Cardiac septum (tissue), 1 donor: ENCODE results near the gene EML6. TPM values are rescaled to one million over a fixed set of nuclear protein-coding genes. Genes with fewer than 3 reads are reported as not detected.

Experiments
- DNase-seq: peaks from one replicate; pipeline ENCODE4 v3.0.0-alpha.2; 2020; ENCODE audit warnings: low spot score
- intact Hi-C: fragments of 100-400 bp; cut with DNase I; formaldehyde crosslinking; loops from one replicate; pipeline ENCODE4 v1.14.0; 2022
- total RNA-seq: library from RNA; stranded (reverse); fragmentation: NEBNext Ultra II Directional; extraction: Animal tissue kit (Norgen Biotek cat#: 25700); gene quantifications from one replicate; pipeline ENCODE4 v1.2.1, GENCODE V29; 2021
- donor health status: DM: no; HTN: no; CAD: no.

The EML6 gene
- total RNA-seq, 1 donor from 2014 or later, result 0.83 TPM

- intact Hi-C loops, result loop anchor here (5.0 kb wide), 1 partner anchor 280 kb away; no protein-coding TSS in a partner anchor
- DNase-seq, result no peak
Observed at GRCh38 chr2:54897420-54898310, 174.2 kb downstream of the EML6 start.

GRCh38 chr2:54898456-54899226 is 175.2 kb downstream of the EML6 start:
- intact Hi-C loops, result loop anchor here (5.0 kb wide), 1 partner anchor 279 kb away; no protein-coding TSS in a partner anchor
- DNase-seq, result no peak

- intact Hi-C loops, result loop anchor here (1.0 to 5.0 kb wide), 3 partner anchors 115 to 278 kb away; no protein-coding TSS in a partner anchor
- no peak for DNase-seq
Observed at GRCh38 chr2:54899576-54900200, 176.2 kb downstream of the EML6 start.

- intact Hi-C loops, result loop anchor here (5.0 kb wide), 1 partner anchor 266 kb away; no protein-coding TSS in a partner anchor
- DNase-seq, result no peak
Observed at GRCh38 chr2:54901224-54901986, 177.9 kb downstream of the EML6 start.

GRCh38 chr2:54902763-54903162 is 179.3 kb downstream of the EML6 start:
- intact Hi-C loops, result loop anchor here (5.0 kb wide), 1 partner anchor 265 kb away; no protein-coding TSS in a partner anchor
- no peak for DNase-seq

GRCh38 chr2:54903736-54904554 is 180.5 kb downstream of the EML6 start:
- DNase-seq, result no peak

GRCh38 chr2:54904836-54905235 is 181.4 kb downstream of the EML6 start:
- DNase-seq, result no peak
- intact Hi-C loops, result loop anchor here (5.0 kb wide), 1 partner anchor 262 kb away; no protein-coding TSS in a partner anchor

More at GRCh38 chr2:54903736-54904554, 180.5 kb downstream of the EML6 start:
- intact Hi-C loops, result loop anchor here (5.0 kb wide), 1 partner anchor 263 kb away; no protein-coding TSS in a partner anchor

GRCh38 chr2:54906716-54907115 is 183.3 kb downstream of the EML6 start:
- intact Hi-C loops, result no loop called here
- no peak for DNase-seq

- DNase-seq, result no peak
- intact Hi-C loops, result no loop called here
Observed at GRCh38 chr2:54907663-54908062, 184.2 kb downstream of the EML6 start.

- DNase-seq, result no peak
- intact Hi-C loops, result no loop called here
Observed at GRCh38 chr2:54908591-54908990, 185.1 kb downstream of the EML6 start.

GRCh38 chr2:54909001-54909400 is 185.5 kb downstream of the EML6 start:
- intact Hi-C loops, result no loop called here
- DNase-seq, result no peak

- DNase-seq, result no peak
- intact Hi-C loops, result no loop called here
Observed at GRCh38 chr2:54912305-54912704, 188.8 kb downstream of the EML6 start.

GRCh38 chr2:54912893-54913292 is 189.4 kb downstream of the EML6 start:
- intact Hi-C loops, result no loop called here
- no peak for DNase-seq

- intact Hi-C loops, result no loop called here
- DNase-seq, result no peak
Observed at GRCh38 chr2:54914637-54915036, 191.2 kb downstream of the EML6 start.

- intact Hi-C loops, result no loop called here
- DNase-seq, result no peak
Observed at GRCh38 chr2:54915101-54915500, 191.6 kb downstream of the EML6 start.

GRCh38 chr2:54916637-54917036 is 193.2 kb downstream of the EML6 start:
- DNase-seq, result no peak
- intact Hi-C loops, result no loop called here

- intact Hi-C loops, result no loop called here
- no peak for DNase-seq
Observed at GRCh38 chr2:54918647-54919280, 195.3 kb downstream of the EML6 start.

- no peak for DNase-seq
- intact Hi-C loops, result no loop called here
Observed at GRCh38 chr2:54920660-54921059, 197.2 kb downstream of the EML6 start.
